A673 (cell line): ENCODE results near the gene THADA. TPM values are rescaled to one million over a fixed set of nuclear protein-coding genes. Genes with fewer than 3 reads are reported as not detected.
A peak's percentile ranks its signal among the peaks of the same experiment; 100 is the strongest.
"Not testable (repeated sequence)": the region's sequence is repeated elsewhere in the genome, so short reads cannot be mapped to it uniquely, and the experiment has no call there.

Experiments
- BruUV-seq: library from RNA; stranded (reverse); fragments of 400-500 nt; replicated peaks from 2 replicates; lab custom pipeline; 2021; lab: Mats Ljungman, UMichigan
- CTCF ChIA-PET: fragments of 300-600 bp; sonication (Branson Sonifier 250); formaldehyde crosslinking; loops from one replicate; lab custom pipeline; 2022; ENCODE audit warnings: antibody characterized with exemption; lab: Charles Lee
- POLR2A ChIA-PET: fragments of 300-600 bp; sonication (Branson Sonifier 250); formaldehyde crosslinking; loops from one replicate; lab custom pipeline; 2022; ENCODE audit warnings: antibody characterized with exemption; ENCODE audit not compliant: low non-redundant PET; lab: Charles Lee
- DNase-seq: peaks from one replicate; pipeline ENCODE4 v3.0.0-alpha.2; 2015; ENCODE audit warnings: low spot score
- H3K27ac ChIP-seq: fragments of 200-600 bp; sonication (generic); 2 replicates; pipeline ENCODE4 v1.5.1; 2016; ENCODE audit warnings: mixed run types, low read depth, mild to moderate bottlenecking, mixed read lengths, antibody characterized with exemption, low read length; ENCODE audit not compliant: poor library complexity, severe bottlenecking
- H3K27me3 ChIP-seq: fragments of 200-600 bp; sonication (generic); replicated peaks from 2 replicates; pipeline ENCODE4 v1.6.1; 2017; ENCODE audit warnings: mixed run types, low read depth, mild to moderate bottlenecking, mixed read lengths, antibody characterized with exemption, low read length; ENCODE audit not compliant: insufficient read depth, poor library complexity
- H3K36me3 ChIP-seq: fragments of 200-600 bp; sonication (generic); 2 replicates; pipeline ENCODE4 v1.6.1; 2016; ENCODE audit warnings: mixed run types, mild to moderate bottlenecking, mixed read lengths, antibody characterized with exemption, low read length; ENCODE audit not compliant: insufficient read depth, poor library complexity, severe bottlenecking
- H3K4me1 ChIP-seq: fragments of 200-600 bp; sonication (generic); 2 replicates; pipeline ENCODE4 v1.6.1; 2017; ENCODE audit warnings: mixed run types, mild to moderate bottlenecking, mixed read lengths, antibody characterized with exemption, low read length; ENCODE audit not compliant: insufficient read depth, poor library complexity, severe bottlenecking
- H3K4me3 ChIP-seq: fragments of 200-600 bp; sonication (generic); 2 replicates; pipeline ENCODE4 v1.5.1; 2016; ENCODE audit warnings: low read depth, mixed run types, mild to moderate bottlenecking, mixed read lengths, low read length; ENCODE audit not compliant: poor library complexity, severe bottlenecking
- H3K9me3 ChIP-seq: fragments of 200-600 bp; sonication (generic); 2 replicates; pipeline ENCODE4 v1.6.1; 2016; ENCODE audit warnings: mixed run types, low read depth, mild to moderate bottlenecking, mixed read lengths, antibody characterized with exemption, low read length; ENCODE audit not compliant: poor library complexity, severe bottlenecking
- CTCF ChIP-seq: fragments of 300-800, 200-600 bp; sonication (generic); conservative IDR thresholded peaks from 2 replicates; pipeline ENCODE4 v1.5.1; 2017; ENCODE audit warnings: low read depth, mild to moderate bottlenecking, antibody characterized with exemption, low read length, moderate library complexity, mixed read lengths
- EZH2 ChIP-seq: fragments of 200-600 bp; sonication (generic); IDR thresholded peaks from 2 replicates; pipeline ENCODE4 v1.6.1; 2017; ENCODE audit warnings: borderline replicate concordance, low read depth, mild to moderate bottlenecking, mixed read lengths, antibody characterized with exemption, low read length; ENCODE audit not compliant: poor library complexity, severe bottlenecking
- intact Hi-C: fragments of 100-400 bp; cut with micrococcal nuclease; formaldehyde crosslinking; loops from one replicate; pipeline ENCODE4 v1.10.0; 2022; ENCODE audit not compliant: unreplicated experiment
- total RNA-seq: library from RNA; stranded (reverse); gene quantifications from 2 replicates; pipeline ENCODE4 v1.2.3, GENCODE V29; 2021

Gene THADA
- total RNA-seq, 1 experiment from 2014 or later, result 39.7 TPM

DNA sequence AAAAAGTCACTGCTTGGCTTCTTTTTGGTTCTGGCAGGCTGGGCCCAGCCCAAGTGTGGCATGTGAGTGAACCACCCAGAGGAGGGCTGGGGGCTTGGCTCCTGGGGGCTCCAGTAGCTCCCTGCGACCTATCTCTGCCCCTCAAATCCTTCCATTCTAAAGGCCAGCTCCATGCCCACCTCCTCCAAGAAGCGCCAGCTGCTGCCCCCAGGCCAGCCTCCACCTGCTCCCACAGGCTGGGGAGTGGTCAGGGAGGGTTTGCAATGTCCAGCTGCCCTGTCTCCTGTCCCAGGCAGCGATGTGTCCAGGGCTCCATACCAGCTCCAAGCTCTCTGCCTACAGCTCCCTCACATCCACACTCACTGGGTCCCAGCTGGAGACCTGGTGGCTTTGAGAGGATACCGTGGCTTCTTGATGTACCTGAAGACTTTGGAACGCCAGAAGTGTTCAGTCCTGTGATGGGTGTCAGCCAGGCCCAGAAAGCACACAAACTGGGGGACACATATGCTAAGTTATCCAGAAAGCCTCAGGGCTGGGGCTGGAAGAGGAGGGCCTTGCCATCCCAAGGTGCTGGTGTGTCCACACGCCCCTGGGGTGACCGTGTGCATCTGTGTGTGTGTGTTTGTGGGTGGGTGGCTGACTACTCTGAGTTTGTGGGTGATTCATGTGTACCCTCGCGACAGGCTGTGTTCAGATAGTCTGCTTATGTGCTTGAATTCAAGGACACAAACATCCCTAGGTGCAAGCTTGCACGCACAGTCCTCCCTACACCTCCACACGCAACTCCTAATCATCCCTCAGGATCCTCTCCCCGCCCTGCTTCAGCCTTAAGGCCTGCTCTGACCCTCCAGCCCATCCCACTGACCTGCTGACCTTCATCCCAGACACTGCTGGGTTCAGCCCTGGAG lies 402.8 kb downstream of the THADA start:
- no peak for TF ChIP-seq CTCF
- TF ChIP-seq EZH2, result no peak

DNA sequence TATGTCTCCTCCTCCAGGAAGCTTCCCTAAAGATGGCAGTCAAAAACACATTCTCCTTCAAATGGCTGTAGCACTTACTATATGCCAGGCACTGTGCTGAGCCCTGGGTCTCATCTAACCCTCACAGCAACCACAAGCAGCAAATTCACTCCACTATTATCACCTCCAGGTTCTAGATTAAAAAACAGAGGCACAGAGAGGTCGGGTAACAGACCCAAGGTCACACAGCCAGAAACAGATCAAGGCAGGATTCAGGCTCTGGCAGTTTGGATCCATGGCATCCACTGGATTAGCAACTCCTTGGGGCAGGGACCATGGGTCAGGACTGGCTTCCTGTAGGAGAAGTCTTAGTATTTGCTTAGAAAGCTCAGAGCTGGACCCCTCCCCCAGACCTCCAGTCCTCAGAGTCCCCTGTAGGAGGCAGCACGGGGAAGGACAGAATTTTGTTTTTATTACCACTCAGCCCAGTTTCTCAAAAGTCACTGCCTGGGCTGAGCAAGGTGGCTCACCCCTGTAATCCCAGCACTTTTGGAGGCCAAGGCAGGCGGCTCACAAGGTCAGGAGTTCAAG lies 403.8 kb downstream of the THADA start:
- intact Hi-C loops, result no loop called here
- Histone ChIP-seq H3K9me3 (no peaks in the 10 kb centered on the region), H3K27ac (no peak overlapping the region), H3K4me3 (no peak overlapping the region), H3K36me3 (no peaks in the 10 kb centered on the region), H3K27me3 (no peaks in the 10 kb centered on the region), H3K4me1 (no peaks in the 10 kb centered on the region)
- DNase-seq, result peak; percentile 24
- no TSS peak for BruUV-seq
- POLR2A ChIA-PET, result no interaction called here
- CTCF ChIA-PET, result no interaction called here
- TF ChIP-seq CTCF (peak; percentile 36; the same call in 1 of the 2 replicates), EZH2 (no peak)

More for the DNA sequence above, 402.8 kb downstream of the THADA start:
- Histone ChIP-seq H3K9me3 (no peaks in the 10 kb centered on the region), H3K27me3 (no peaks in the 10 kb centered on the region), H3K4me1 (no peaks in the 10 kb centered on the region), H3K36me3 (no peaks in the 10 kb centered on the region), H3K27ac (no peak overlapping the region), H3K4me3 (no peak overlapping the region)
- DNase-seq, result no peak
- ChIA-PET POLR2A (no interaction called here), CTCF (no interaction called here)
- intact Hi-C loops, result no loop called here
- no TSS peak for BruUV-seq

- intact Hi-C loops, result no loop called here
- Histone ChIP-seq H3K9me3 (no peaks in the 10 kb centered on the region), H3K4me3 (no peak overlapping the region), H3K36me3 (no peaks in the 10 kb centered on the region), H3K27me3 (no peaks in the 10 kb centered on the region), H3K4me1 (no peaks in the 10 kb centered on the region), H3K27ac (no peak overlapping the region)
- DNase-seq, result no peak
- CTCF ChIA-PET, result interaction anchor here (0.6 kb wide), 1 partner anchor 39 kb away, joined by 5 read pairs; no protein-coding TSS in a partner anchor
- TF ChIP-seq EZH2, result no peak
- no peak for TF ChIP-seq CTCF
- POLR2A ChIA-PET, result no interaction called here
- no TSS peak for BruUV-seq
Measured at GRCh38 chr2:43190311-43191052, 405.4 kb downstream of the THADA start.

GRCh38 chr2:43189861-43190260 lies 406.0 kb downstream of the THADA start:
- DNase-seq, H3K36me3 ChIP-seq, H3K27me3 ChIP-seq, CTCF ChIA-PET, H3K4me3 ChIP-seq, H3K4me1 ChIP-seq, intact Hi-C loops, H3K9me3 ChIP-seq, H3K27ac ChIP-seq, POLR2A ChIA-PET, BruUV-seq: not testable (repeated sequence)
